Endothelial cell of umbilical vein (primary cell): Measurements from ENCODE around the gene DOCK4. TPM values are rescaled to one million over a fixed set of nuclear protein-coding genes. Genes with fewer than 3 reads are reported as not detected.

ENCODE experiments used
- BruUV-seq: library from RNA; stranded (reverse); fragments of 400-500 nt; replicated peaks from 2 replicates; lab custom pipeline; 2021; lab: Mats Ljungman, UMichigan
- CTCF ChIA-PET: fragments of 300-600, 350-600 bp; sonication (Branson Sonifier 250); formaldehyde crosslinking; loops from one replicate; lab custom pipeline; 2021; ENCODE audit warnings: antibody characterized with exemption, inconsistent platforms; lab: Charles Lee
- POLR2A ChIA-PET: fragments of 300-600, 350-600 bp; sonication (Branson Sonifier 250); formaldehyde crosslinking; loops from one replicate; lab custom pipeline; 2021; ENCODE audit warnings: antibody characterized with exemption, inconsistent platforms; lab: Charles Lee
- DNase-seq: peaks from one replicate; pipeline ENCODE4 v3.0.0-alpha.2; 2011; ENCODE audit warnings: low read depth, low spot score
- FAIRE-seq: peaks from 2 replicates; lab custom pipeline; 2011; peaks lifted over from hg19 to GRCh38; lab: Jason Lieb, UNC
- H2AFZ ChIP-seq: 2 replicates; pipeline ENCODE4 v1.6.0; 2012; ENCODE audit warnings: low read depth, low read length, control low read depth, inconsistent platforms
- H3K27ac ChIP-seq: 2 replicates; pipeline ENCODE4 v1.5.1; 2011; ENCODE audit warnings: low read depth, mild to moderate bottlenecking, control low read depth, low read length, moderate library complexity; ENCODE audit not compliant: insufficient read depth
- H3K27me3 ChIP-seq, 2 experiments: 2 replicates each; pipeline versions ENCODE4 v1.6.0 to v1.6.1; 2011; ENCODE audit warnings: low read length in 2 of 2, mixed read lengths in 1 of 2; ENCODE audit not compliant: control insufficient read depth in 2 of 2, insufficient read depth in 2 of 2
- H3K36me3 ChIP-seq, 2 experiments: 2 replicates in 1 of 2; 3 replicates in 1 of 2; pipeline ENCODE4 v1.5.1; 2011; ENCODE audit warnings: low read length in 2 of 2, mild to moderate bottlenecking in 1 of 2, moderate library complexity in 1 of 2; ENCODE audit not compliant: control insufficient read depth in 2 of 2, insufficient read depth in 2 of 2; ENCODE audit errors: extremely low read depth in 1 of 2
- H3K4me1 ChIP-seq: 3 replicates; pipeline ENCODE4 v1.5.1; 2011; ENCODE audit warnings: mild to moderate bottlenecking, low read length; ENCODE audit not compliant: control insufficient read depth, insufficient read depth; ENCODE audit errors: extremely low read depth
- H3K4me2 ChIP-seq: 2 replicates; pipeline ENCODE4 v1.6.1; 2011; ENCODE audit warnings: low read length, control low read depth, mixed read lengths; ENCODE audit not compliant: insufficient read depth
- H3K4me3 ChIP-seq, 3 experiments: fragments of 200-600 bp in 1 of 3; sonication (generic), shearing (Covaris generic) in 1 of 3; replicated peaks in 1 of 3; 2 replicates each; pipeline ENCODE4 v1.5.1; 2011 to 2016; ENCODE audit warnings: control low read depth in 3 of 3, low read length in 3 of 3, mild to moderate bottlenecking in 2 of 3, inconsistent platforms in 1 of 3, low read depth in 1 of 3, moderate library complexity in 1 of 3; ENCODE audit not compliant: insufficient read depth in 1 of 3
- H3K79me2 ChIP-seq: 2 replicates; pipeline ENCODE4 v1.6.0; 2012; ENCODE audit warnings: low read length, inconsistent platforms; ENCODE audit not compliant: control insufficient read depth, insufficient read depth
- H3K9ac ChIP-seq: replicated peaks from 2 replicates; pipeline ENCODE3; 2011; ENCODE audit warnings: low read length, control low read depth; ENCODE audit not compliant: insufficient read depth; ENCODE audit errors: extremely low read depth
- H3K9me1 ChIP-seq: replicated peaks from 3 replicates; pipeline ENCODE4 v1.6.0; 2011; ENCODE audit warnings: mild to moderate bottlenecking, low read length; ENCODE audit not compliant: control insufficient read depth, insufficient read depth; ENCODE audit errors: extremely low read depth
- H3K9me3 ChIP-seq: replicated peaks from 2 replicates; pipeline ENCODE4 v1.5.1; 2012; ENCODE audit warnings: low read length, inconsistent platforms; ENCODE audit not compliant: control insufficient read depth, insufficient read depth
- H4K20me1 ChIP-seq: replicated peaks from 2 replicates; pipeline ENCODE3; 2011; ENCODE audit warnings: mild to moderate bottlenecking, low read length; ENCODE audit not compliant: control insufficient read depth, insufficient read depth; ENCODE audit errors: extremely low read depth
- CTCF ChIP-seq, 2 donors: IDR thresholded peaks; 1 replicate in 1 of 2; 2 replicates in 1 of 2; pipeline ENCODE4 v1.5.1; 2011; ENCODE audit warnings: low read length in 2 of 2, mild to moderate bottlenecking in 2 of 2, moderate library complexity in 2 of 2, control low read depth in 1 of 2, inconsistent platforms in 1 of 2, low read depth in 1 of 2; ENCODE audit not compliant: insufficient read depth in 1 of 2; ENCODE audit errors: extremely low read depth in 1 of 2
- EZH2 ChIP-seq: IDR thresholded peaks from 2 replicates; pipeline ENCODE4 v1.6.1; 2012; ENCODE audit warnings: borderline replicate concordance, low read depth, mild to moderate bottlenecking, moderate library complexity, low read length, inconsistent platforms; ENCODE audit not compliant: severe bottlenecking
- FOS ChIP-seq: IDR thresholded peaks from 2 replicates; pipeline ENCODE4 v1.6.1; 2011; ENCODE audit warnings: mild to moderate bottlenecking, low read length, moderate library complexity, borderline replicate concordance; ENCODE audit not compliant: insufficient read depth
- GATA2 ChIP-seq: IDR thresholded peaks from 2 replicates; pipeline ENCODE4 v1.7.0; 2011; ENCODE audit warnings: low read depth, mild to moderate bottlenecking, moderate library complexity, mixed read lengths, low read length; ENCODE audit not compliant: insufficient read length, insufficient read depth
- JUN ChIP-seq: IDR thresholded peaks from 2 replicates; pipeline ENCODE4 v1.6.1; 2011; ENCODE audit warnings: borderline replicate concordance, low read depth; ENCODE audit not compliant: insufficient read length, insufficient read depth
- MAX ChIP-seq: IDR thresholded peaks from 2 replicates; pipeline ENCODE4 v1.6.1; 2011; ENCODE audit not compliant: insufficient read depth, insufficient read length
- MYC ChIP-seq: IDR thresholded peaks from one replicate; pipeline ENCODE4 v1.6.1; 2011; ENCODE audit warnings: mild to moderate bottlenecking, low read depth, low read length
- POLR2A ChIP-seq: IDR thresholded peaks from 2 replicates; pipeline ENCODE4 v1.6.1; 2012; ENCODE audit warnings: low read depth, mild to moderate bottlenecking, control low read depth, low read length
- POLR2AphosphoS5 ChIP-seq: IDR thresholded peaks from 2 replicates; pipeline ENCODE4 v1.6.1; 2012; ENCODE audit warnings: low read depth, mild to moderate bottlenecking, control low read depth, low read length, moderate library complexity; ENCODE audit not compliant: insufficient read depth
- dilution Hi-C: fragments of 300-500 bp; cut with MboI; formaldehyde crosslinking; loops from one replicate; pipeline ENCODE4 v1.15.0; 2019; ENCODE audit warnings: low sequenced_read_pairs; ENCODE audit not compliant: extremely low pct_ligation_motif_present
- intact Hi-C: fragments of 100-400 bp; cut with micrococcal nuclease; formaldehyde crosslinking; loops from one replicate; pipeline ENCODE4 v1.10.0; 2022
- polyA plus RNA-seq, 4 experiments: library from polyadenylated mRNA; depleted of rRNA in 3 of 4; stranded (reverse) in 3 of 4; unstranded in 1 of 4; fragments of >200 nt; gene quantifications; 2 replicates each; pipeline versions ENCODE4 v1.2.1 to v1.2.3, GENCODE V29; 2011 to 2012; ENCODE audit warnings: missing spikeins in 1 of 4
- total RNA-seq: library from RNA; stranded (reverse); gene quantifications from 2 replicates; pipeline ENCODE4 v1.2.3, GENCODE V29; 2021

The DOCK4 gene
- total and polyA plus RNA-seq, 2 donors (not counting 3 experiments of a cell fraction or from before 2014, with no cell fraction given): 47.4 to 164 TPM

DNA sequence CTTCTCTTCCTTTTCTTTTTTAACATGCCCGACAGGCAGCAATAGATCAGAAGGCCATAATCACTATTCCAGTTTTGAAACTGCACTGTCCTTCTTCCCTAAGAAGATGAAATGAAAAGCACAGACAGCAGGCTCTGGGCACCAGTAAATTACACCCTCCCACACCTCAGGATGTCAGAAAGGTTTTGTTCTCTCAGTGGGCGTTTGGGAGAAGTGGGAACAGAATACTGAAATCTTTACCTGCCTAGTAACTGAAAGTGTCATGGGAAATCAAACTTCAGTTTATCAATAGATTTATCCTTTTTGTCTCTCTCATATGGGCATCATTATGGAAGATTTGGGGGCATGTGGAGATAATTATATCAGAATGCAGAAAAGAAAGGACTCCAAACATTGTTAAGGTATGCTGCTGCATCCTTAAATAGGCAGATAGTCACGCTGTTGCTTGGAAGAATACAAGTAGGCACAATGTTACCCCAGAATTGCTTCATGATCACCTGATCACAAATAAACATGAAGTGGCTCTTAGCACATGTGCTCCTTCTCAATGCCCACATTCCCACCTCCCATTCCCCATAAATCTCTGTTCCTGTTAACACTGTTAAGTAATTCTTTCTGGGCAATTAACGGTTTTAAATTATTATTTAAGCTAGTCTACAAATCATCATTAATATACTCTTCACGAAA, 113.3 kb downstream of the DOCK4 start:
- Histone ChIP-seq H3K4me2 (no peak overlapping the region), H3K4me1 (peaks cover 6% of the 10 kb centered on the region), H3K9ac (no peak overlapping the region), H4K20me1 (peaks cover 4% of the 10 kb centered on the region), H3K36me3 (no peaks in the 10 kb centered on the region), H3K9me3 (no peaks in the 10 kb centered on the region), H3K4me3 (no peak overlapping the region), H3K27ac (no peak overlapping the region), H3K79me2 (peaks cover 99% of the 10 kb centered on the region), H3K9me1 (no peaks in the 10 kb centered on the region), H2AFZ (no peak overlapping the region), H3K27me3 (no peaks in the 10 kb centered on the region)
- intact Hi-C loops (no loop called here), dilution Hi-C loops (no loop called here)
- TF ChIP-seq MYC (no peak), POLR2AphosphoS5 (no peak), POLR2A (no peak), MAX (no peak), CTCF (IDR thresholded peaks at IDR 0.05; ENCODE audit: extremely low read depth in 1 of 2, insufficient read depth in 1 of 2, low read depth in 1 of 2, low read length in 2 of 2) (no peak), GATA2 (no peak), EZH2 (no peak), JUN (no peak), FOS (no peak)
- FAIRE-seq (no peak), DNase-seq (no peak)
- BruUV-seq: no TSS peak
- ChIA-PET POLR2A (no interaction called here), CTCF (no interaction called here)
